DOHH2 (cell line): ENCODE measurements around the gene NSMCE1.

Source experiments
- EZH2phosphoT487 ChIP-seq: fragments of 200-600 bp; sonication (generic); IDR thresholded peaks from 2 replicates; pipeline ENCODE4 v1.6.1; 2017; ENCODE audit warnings: borderline replicate concordance, mild to moderate bottlenecking, antibody characterized with exemption, low read length, moderate library complexity, mixed read lengths
- TF ChIP-seq, protein P1 (sequence below): fragments of 200-600 bp; sonication (generic); IDR thresholded peaks from one replicate; pipeline ENCODE4 v1.5.1; 2014; ENCODE audit warnings: antibody characterized with exemption, mild to moderate bottlenecking, low read depth, low read length; ENCODE audit not compliant: poor library complexity, severe bottlenecking

DNA sequence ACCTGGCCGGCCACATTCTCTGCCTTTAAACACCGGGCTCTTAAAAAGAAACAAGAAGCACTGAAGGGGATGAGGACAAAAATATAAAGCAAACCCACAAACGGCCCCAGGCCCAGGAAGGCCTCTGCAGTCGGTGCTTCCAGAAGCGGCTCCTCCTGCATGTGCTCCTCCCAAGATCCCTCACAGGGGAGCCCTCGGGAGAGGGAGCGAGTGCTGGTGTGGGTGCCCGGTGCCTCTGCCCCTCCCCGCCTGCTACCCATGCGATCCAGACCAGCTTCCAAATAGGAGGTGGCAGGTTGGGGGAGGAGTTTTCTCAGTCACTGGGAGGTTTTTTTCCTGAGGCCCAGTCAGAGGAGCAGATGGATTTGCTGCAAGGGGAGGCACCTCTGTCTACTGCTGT is 49.4 kb downstream of the NSMCE1 start:
- TF ChIP-seq, protein P1, sequence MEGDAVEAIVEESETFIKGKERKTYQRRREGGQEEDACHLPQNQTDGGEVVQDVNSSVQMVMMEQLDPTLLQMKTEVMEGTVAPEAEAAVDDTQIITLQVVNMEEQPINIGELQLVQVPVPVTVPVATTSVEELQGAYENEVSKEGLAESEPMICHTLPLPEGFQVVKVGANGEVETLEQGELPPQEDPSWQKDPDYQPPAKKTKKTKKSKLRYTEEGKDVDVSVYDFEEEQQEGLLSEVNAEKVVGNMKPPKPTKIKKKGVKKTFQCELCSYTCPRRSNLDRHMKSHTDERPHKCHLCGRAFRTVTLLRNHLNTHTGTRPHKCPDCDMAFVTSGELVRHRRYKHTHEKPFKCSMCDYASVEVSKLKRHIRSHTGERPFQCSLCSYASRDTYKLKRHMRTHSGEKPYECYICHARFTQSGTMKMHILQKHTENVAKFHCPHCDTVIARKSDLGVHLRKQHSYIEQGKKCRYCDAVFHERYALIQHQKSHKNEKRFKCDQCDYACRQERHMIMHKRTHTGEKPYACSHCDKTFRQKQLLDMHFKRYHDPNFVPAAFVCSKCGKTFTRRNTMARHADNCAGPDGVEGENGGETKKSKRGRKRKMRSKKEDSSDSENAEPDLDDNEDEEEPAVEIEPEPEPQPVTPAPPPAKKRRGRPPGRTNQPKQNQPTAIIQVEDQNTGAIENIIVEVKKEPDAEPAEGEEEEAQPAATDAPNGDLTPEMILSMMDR: no peak
- TF ChIP-seq EZH2phosphoT487: no peak
